Thymus (tissue), 11 donors: Measurements from ENCODE around the gene TAGLN3. TPM values are rescaled to one million over a fixed set of nuclear protein-coding genes. Genes with fewer than 3 reads are reported as not detected.
A peak's percentile ranks its signal among the peaks of the same experiment; 100 is the strongest.

ENCODE experiments used
- DNase-seq, 9 donors: peaks; one replicate each; pipeline ENCODE4 v3.0.0-alpha.2; 2013; ENCODE audit warnings: low spot score in 9 of 9, low read depth in 6 of 9, missing footprints in 1 of 9
- H3K27ac ChIP-seq, 2 donors: one replicate each; pipeline ENCODE4 v1.5.1; 2013; ENCODE audit warnings: control low read depth in 1 of 2, low read depth in 1 of 2, low read length in 1 of 2, mild to moderate bottlenecking in 1 of 2, moderate library complexity in 1 of 2
- H3K27me3 ChIP-seq, 2 donors: one replicate each; pipeline ENCODE4 v1.5.1; 2013; ENCODE audit warnings: low read length in 1 of 2; ENCODE audit not compliant: control insufficient read depth in 2 of 2, insufficient read depth in 1 of 2
- H3K36me3 ChIP-seq, 2 donors: one replicate each; pipeline ENCODE4 v1.5.1; 2013; ENCODE audit warnings: low read length in 1 of 2, mild to moderate bottlenecking in 1 of 2, moderate library complexity in 1 of 2; ENCODE audit not compliant: control insufficient read depth in 2 of 2, insufficient read depth in 2 of 2
- H3K4me1 ChIP-seq, 2 donors: one replicate each; pipeline ENCODE4 v1.5.1; 2013; ENCODE audit warnings: low read length in 2 of 2; ENCODE audit not compliant: control insufficient read depth in 2 of 2, insufficient read depth in 2 of 2
- H3K4me3 ChIP-seq, 2 donors: one replicate each; pipeline ENCODE4 v1.5.1; 2013; ENCODE audit warnings: low read length in 2 of 2, control low read depth in 1 of 2, mild to moderate bottlenecking in 1 of 2
- H3K9me3 ChIP-seq, 2 donors: one replicate each; pipeline ENCODE4 v1.5.1; 2013; ENCODE audit warnings: low read length in 1 of 2, mild to moderate bottlenecking in 1 of 2; ENCODE audit not compliant: control insufficient read depth in 2 of 2, insufficient read depth in 1 of 2
- WGBS: extraction: QIAGEN DNeasy Blood & Tissue Kit; methylation state at CpG from one replicate; pipeline ENCODE4 v1.1.7; 2013; 5-methylcytosine and 5-hydroxymethylcytosine counted together
- polyA plus RNA-seq: library from polyadenylated mRNA; stranded (reverse); fragments of 200-250 nt; gene quantifications from one replicate; pipeline ENCODE4 v1.2.3, GENCODE V29; 2013
- total RNA-seq: library from RNA; stranded (reverse); fragments of 120-200 nt; gene quantifications from one replicate; pipeline ENCODE4 v1.2.4, GENCODE V29; 2013
- donor health status: healthy.

TAGLN3 gene
- total and polyA plus RNA-seq, 2 donors, result 1.0 to 1.5 TPM

DNA sequence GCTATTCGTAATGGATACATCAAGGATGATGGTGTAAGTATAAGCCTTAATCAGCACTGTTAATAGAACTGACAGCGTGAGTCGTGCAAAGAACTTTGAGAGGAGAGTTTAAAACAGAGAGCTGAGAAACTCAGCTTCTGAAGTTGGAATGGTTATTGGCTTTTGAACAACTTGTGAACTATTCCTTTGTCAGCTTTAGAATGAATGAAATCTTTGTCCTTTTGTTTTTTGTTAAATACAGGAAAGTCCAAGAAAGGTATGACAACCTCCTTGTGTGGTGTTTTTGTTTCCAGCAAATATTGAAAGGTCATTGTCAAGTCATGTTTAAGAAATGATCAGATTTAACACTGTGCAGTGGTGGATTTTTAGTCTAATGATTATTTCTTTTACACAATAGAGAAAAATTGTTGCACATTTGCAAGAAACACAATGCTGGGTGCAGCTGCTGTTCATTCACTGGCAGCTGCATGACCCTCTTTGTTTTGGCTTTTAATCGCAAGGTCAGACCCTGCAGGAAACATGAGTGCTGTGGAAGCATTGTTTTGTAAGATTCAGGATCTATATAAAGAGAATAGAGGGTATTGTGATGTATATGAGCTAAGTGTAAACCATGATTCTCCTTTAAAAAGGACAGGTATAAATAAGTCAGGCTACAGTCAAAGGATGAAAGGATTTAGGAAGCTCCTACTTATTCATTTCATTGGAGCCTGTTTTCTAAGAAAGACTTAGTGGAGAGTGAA, 41.6 kb upstream of the TAGLN3 start:
- Histone ChIP-seq H3K27ac (no peak overlapping the region), H3K4me1 (peaks cover 0 to 6% of the 10 kb centered on the region in 2 donors), H3K9me3 (no peaks in the 10 kb centered on the region), H3K36me3 (no peaks in the 10 kb centered on the region), H3K4me3 (no peak overlapping the region), H3K27me3 (no peaks in the 10 kb centered on the region)
- WGBS, result 97% methylated on average over 4 of the region's 4 CpGs
- no peak for DNase-seq

DNA sequence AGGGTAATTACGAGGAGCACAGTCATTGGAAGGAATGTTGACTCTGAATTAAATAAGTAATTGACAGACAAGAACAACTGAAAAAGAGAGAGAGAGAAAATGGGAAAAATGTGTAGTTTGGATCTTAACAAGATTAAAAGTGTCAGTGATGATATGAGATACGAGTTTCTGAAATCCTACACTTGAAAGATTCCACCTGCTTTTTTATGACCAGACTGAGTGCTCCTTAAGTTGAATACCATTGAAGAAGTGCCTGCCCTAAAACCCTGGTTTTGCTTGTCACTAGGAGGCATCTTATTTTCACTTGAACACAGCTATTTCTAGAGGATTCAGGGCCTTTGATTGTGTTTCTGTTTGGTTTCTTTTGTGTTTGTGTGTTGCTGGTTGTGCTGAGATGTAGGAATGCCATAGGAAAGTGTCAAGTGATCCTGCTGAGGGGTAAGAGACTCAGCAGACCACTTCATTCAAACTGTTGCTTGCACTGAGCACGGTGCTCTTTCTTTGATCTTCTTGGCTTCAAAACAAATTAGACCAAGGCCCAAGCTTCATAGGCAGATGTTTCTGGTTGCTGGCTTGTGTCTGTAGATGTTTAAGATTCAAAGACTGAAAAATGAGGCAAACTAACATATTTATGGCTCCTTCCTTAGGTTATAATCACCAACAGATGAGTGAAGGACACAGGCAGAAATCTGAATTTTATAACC, 37.1 kb upstream of the TAGLN3 start:
- Histone ChIP-seq H3K27ac (no peak overlapping the region), H3K9me3 (no peaks in the 10 kb centered on the region), H3K4me3 (no peak overlapping the region), H3K36me3 (no peaks in the 10 kb centered on the region), H3K4me1 (peaks cover 0 to 6% of the 10 kb centered on the region in 2 donors), H3K27me3 (no peaks in the 10 kb centered on the region)
- peak in 1 of 9 donors; percentile 29 for DNase-seq
- 51% methylated on average over 3 of the region's 3 CpGs for WGBS

DNA sequence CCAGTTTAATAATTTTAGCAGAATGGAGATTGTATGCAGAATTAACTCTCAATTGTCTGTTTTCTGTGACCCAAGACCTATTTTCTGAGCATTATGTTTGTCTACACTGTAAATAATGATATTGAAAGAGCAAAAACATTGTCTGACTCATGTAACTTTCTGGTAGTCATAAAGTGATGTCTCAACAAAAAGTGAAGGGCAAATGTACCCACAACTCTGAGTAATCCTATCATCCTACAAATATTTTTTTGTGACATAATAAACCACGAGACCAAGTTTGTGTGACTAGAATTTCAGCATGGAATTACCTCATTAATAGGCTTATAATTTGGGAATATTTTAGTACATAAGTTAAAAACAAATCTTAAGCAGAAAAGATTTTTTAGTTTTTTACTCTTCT, 35.3 kb upstream of the TAGLN3 start:
- H3K36me3 ChIP-seq, result no peaks in the 10 kb centered on the region
- H3K4me1 ChIP-seq, result peaks cover 4 to 13% of the 10 kb centered on the region in 2 donors
- no peak overlapping the region for H3K27ac ChIP-seq
- no peak overlapping the region for H3K4me3 ChIP-seq
- no peak for DNase-seq
- no peaks in the 10 kb centered on the region for H3K9me3 ChIP-seq
- WGBS, result 96% methylated on average over 1 of the region's 1 CpG
- H3K27me3 ChIP-seq, result no peaks in the 10 kb centered on the region

- Histone ChIP-seq H3K36me3 (no peaks in the 10 kb centered on the region), H3K4me3 (no peak overlapping the region), H3K27ac (no peak overlapping the region), H3K4me1 (peaks cover 4 to 13% of the 10 kb centered on the region in 2 donors), H3K27me3 (no peaks in the 10 kb centered on the region), H3K9me3 (no peaks in the 10 kb centered on the region)
- no peak for DNase-seq
- 94% methylated on average over 2 of the region's 2 CpGs for WGBS
Observed at GRCh38 chr3:111965484-111965883, 33.2 kb upstream of the TAGLN3 start.

- no peaks in the 10 kb centered on the region for H3K36me3 ChIP-seq
- DNase-seq, result no peak
- H3K4me3 ChIP-seq, result no peak overlapping the region
- no peak overlapping the region for H3K27ac ChIP-seq
- peaks cover 9 to 19% of the 10 kb centered on the region in 2 donors for H3K4me1 ChIP-seq
- no peaks in the 10 kb centered on the region for H3K27me3 ChIP-seq
- 59% methylated on average over 3 of the region's 3 CpGs for WGBS
- H3K9me3 ChIP-seq, result no peaks in the 10 kb centered on the region
Observed at GRCh38 chr3:111967068-111967467, 31.7 kb upstream of the TAGLN3 start.

GRCh38 chr3:111967651-111968274, 31.0 kb upstream of the TAGLN3 start:
- DNase-seq, result peak; percentile 47 to 90 (median 75)
- no peaks in the 10 kb centered on the region for H3K27me3 ChIP-seq
- 16% methylated on average over 8 of the region's 8 CpGs for WGBS
- no peak overlapping the region for H3K4me3 ChIP-seq
- H3K36me3 ChIP-seq, result no peaks in the 10 kb centered on the region
- H3K4me1 ChIP-seq, result peaks cover 9 to 18% of the 10 kb centered on the region in 2 donors
- no peaks in the 10 kb centered on the region for H3K9me3 ChIP-seq
- peak overlapping the region; percentile 4 to 25 for H3K27ac ChIP-seq

- Histone ChIP-seq H3K27ac (peak overlapping the region; percentile 4 to 25), H3K4me1 (peaks cover 9 to 18% of the 10 kb centered on the region in 2 donors), H3K27me3 (no peaks in the 10 kb centered on the region), H3K36me3 (no peaks in the 10 kb centered on the region), H3K4me3 (no peak overlapping the region), H3K9me3 (no peaks in the 10 kb centered on the region)
- 64% methylated on average over 5 of the region's 5 CpGs for WGBS
- DNase-seq, result peak in 3 of 9 donors; percentile 13 to 64 (median 26)
Observed at GRCh38 chr3:111968319-111969054, 30.2 kb upstream of the TAGLN3 start.

GRCh38 chr3:111970376-111970775, 28.3 kb upstream of the TAGLN3 start:
- Histone ChIP-seq H3K27me3 (no peaks in the 10 kb centered on the region), H3K4me3 (no peak overlapping the region), H3K36me3 (no peaks in the 10 kb centered on the region), H3K27ac (no peak overlapping the region), H3K9me3 (no peaks in the 10 kb centered on the region), H3K4me1 (peaks cover 9 to 18% of the 10 kb centered on the region in 2 donors)
- 92% methylated on average over 3 of the region's 3 CpGs for WGBS
- DNase-seq, result no peak
